HEK293 (cell line): ENCODE results near the gene RIPOR1.

Experiments
- CTCF ChIP-seq: fragments of 450-650 bp; formaldehyde crosslinking; IDR thresholded peaks from 2 replicates; pipeline ENCODE4 v1.5.1; 2016; ENCODE audit warnings: missing biosample characterization, missing genetic modification characterization
- ZBTB7A ChIP-seq: fragments of 450-650 bp; formaldehyde crosslinking; IDR thresholded peaks from 2 replicates; pipeline ENCODE4 v1.5.1; 2016; ENCODE audit warnings: low read depth, missing biosample characterization, missing genetic modification characterization
- ZNF639 ChIP-seq: fragments of 450-650 bp; formaldehyde crosslinking; IDR thresholded peaks from 2 replicates; pipeline ENCODE4 v1.5.1; 2016; ENCODE audit warnings: missing biosample characterization, missing genetic modification characterization
- ZNF76 ChIP-seq: fragments of 450-650 bp; formaldehyde crosslinking; IDR thresholded peaks from 2 replicates; pipeline ENCODE4; 2016; ENCODE audit warnings: low read depth, missing biosample characterization, missing genetic modification characterization, borderline replicate concordance
- TF ChIP-seq, protein P1 (sequence below): fragments of 450-650 bp; formaldehyde crosslinking; IDR thresholded peaks from 2 replicates; pipeline ENCODE4 v1.5.1; 2016; ENCODE audit warnings: missing biosample characterization, missing genetic modification characterization

DNA sequence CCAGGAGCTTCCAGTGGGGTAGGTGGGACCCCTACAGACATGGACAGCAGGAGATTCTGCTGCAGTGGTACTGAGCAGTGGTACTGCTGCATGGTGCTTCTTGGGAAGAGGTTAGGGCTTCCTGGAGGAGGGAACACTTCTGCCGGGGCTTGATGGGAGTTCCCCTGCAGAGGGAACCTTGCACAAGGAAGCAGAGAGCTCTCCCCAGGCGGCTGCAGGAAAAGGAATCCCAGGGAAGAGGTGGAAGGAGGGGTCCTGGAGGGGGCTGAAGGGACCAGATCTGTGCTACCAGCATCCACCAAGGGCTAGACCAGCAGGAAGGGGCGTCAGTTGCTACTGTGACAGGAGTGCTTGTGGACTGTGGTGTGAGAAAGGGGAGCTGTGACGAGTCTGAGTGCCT lies 10.6 kb downstream of the RIPOR1 start:
- no peak for TF ChIP-seq CTCF (tag by site-specific recombination)
- TF ChIP-seq, protein P1, sequence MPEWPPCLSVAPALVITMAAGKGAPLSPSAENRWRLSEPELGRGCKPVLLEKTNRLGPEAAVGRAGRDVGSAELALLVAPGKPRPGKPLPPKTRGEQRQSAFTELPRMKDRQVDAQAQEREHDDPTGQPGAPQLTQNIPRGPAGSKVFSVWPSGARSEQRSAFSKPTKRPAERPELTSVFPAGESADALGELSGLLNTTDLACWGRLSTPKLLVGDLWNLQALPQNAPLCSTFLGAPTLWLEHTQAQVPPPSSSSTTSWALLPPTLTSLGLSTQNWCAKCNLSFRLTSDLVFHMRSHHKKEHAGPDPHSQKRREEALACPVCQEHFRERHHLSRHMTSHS = no peak
- TF ChIP-seq ZBTB7A (tag by site-specific recombination) = no peak
- TF ChIP-seq ZNF76 (tag by site-specific recombination) = no peak
- TF ChIP-seq ZNF639 (tag by site-specific recombination) = no peak
